ENCODE measurements around the gene GALNT2. TPM values are rescaled to one million over a fixed set of nuclear protein-coding genes. Genes with fewer than 3 reads are reported as not detected.
A peak's percentile ranks its signal among the peaks of the same experiment; 100 is the strongest.

The GALNT2 gene
- total and polyA plus RNA-seq, 9 of the 15 experiments (the other 6 are each of a cell fraction or from before 2014, with no cell fraction given) = 1.6 to 106 (median 51.9) TPM

DNA sequence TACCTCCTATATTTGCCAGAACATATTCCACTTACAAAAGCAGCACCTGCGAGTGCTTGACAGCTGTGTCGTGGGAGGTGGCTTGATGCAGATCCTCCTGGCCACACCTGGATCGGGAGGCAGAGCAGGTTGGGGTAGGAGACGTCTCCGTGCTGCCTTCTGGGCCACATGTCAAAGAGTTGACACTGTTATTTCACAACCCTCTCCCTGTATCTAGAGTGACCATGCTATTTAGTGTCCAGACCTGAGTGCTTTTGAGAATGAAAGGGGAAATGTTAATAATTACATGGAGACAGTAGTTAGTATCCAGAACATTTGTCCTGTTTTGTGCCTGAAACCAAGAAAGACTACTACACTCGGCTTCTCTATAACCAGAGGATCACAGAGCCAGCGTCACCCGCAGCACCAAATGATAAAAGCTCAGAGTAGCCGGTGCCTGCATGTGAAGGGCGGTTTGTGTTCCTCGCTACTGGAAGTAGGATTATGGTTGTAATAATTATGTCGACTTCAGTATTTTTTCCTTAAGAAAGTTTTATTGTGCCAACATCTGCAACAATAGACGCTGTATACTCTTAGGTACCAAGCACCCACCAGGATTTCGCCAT is 77.1 kb downstream of the GALNT2 start (continued):
- TF ChIP-seq DEAF1 (CRISPR knock-in tag; IDR thresholded peaks at IDR 0.05) = peak; percentile 3; the same call in 1 of the 2 replicates
- TF ChIP-seq, protein P1, sequence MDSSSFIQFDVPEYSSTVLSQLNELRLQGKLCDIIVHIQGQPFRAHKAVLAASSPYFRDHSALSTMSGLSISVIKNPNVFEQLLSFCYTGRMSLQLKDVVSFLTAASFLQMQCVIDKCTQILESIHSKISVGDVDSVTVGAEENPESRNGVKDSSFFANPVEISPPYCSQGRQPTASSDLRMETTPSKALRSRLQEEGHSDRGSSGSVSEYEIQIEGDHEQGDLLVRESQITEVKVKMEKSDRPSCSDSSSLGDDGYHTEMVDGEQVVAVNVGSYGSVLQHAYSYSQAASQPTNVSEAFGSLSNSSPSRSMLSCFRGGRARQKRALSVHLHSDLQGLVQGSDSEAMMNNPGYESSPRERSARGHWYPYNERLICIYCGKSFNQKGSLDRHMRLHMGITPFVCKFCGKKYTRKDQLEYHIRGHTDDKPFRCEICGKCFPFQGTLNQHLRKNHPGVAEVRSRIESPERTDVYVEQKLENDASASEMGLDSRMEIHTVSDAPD (CRISPR knock-in tag; IDR thresholded peaks at IDR 0.05) = no peak
- 0 out of 2 replicates have a peak, but pooled peaks have one; percentile 9 for TF ChIP-seq IRF9 (tag; IDR thresholded peaks at IDR 0.05)
- no peak for TF ChIP-seq ELF4 (CRISPR knock-in tag; IDR thresholded peaks at IDR 0.05)
- TF ChIP-seq KLF16 (IDR thresholded peaks at IDR 0.05) = no peak
- peak; percentile 87 for TF ChIP-seq BHLHE40 (IDR thresholded peaks at IDR 0.05; ENCODE audit: low read length)

Measured in K562 (cell line).